Uterus (tissue), 2 donors: Measurements from ENCODE around the gene KCNH2.

ENCODE experiments used
- POLR2A ChIP-seq, 2 donors: fragments of 450-650 bp; IDR thresholded peaks; one replicate each; pipeline ENCODE4 v1.6.1; 2016; ENCODE audit warnings: antibody characterized with exemption in 2 of 2, mild to moderate bottlenecking in 1 of 2, moderate library complexity in 1 of 2
- TF ChIP-seq, protein P1 (sequence below), 4 experiments: fragments of 200-600 bp in 2 of 4; fragments of 450-650 bp in 2 of 4; sonication (generic) in 2 of 4; IDR thresholded peaks; one replicate each; pipeline ENCODE4 v1.5.1; 2016 to 2019; ENCODE audit warnings: antibody characterized with exemption in 4 of 4, mild to moderate bottlenecking in 2 of 4, moderate library complexity in 1 of 4

GRCh38 chr7:150902078-150903033 lies 75.8 kb downstream of the KCNH2 start:
- TF ChIP-seq, protein P1, sequence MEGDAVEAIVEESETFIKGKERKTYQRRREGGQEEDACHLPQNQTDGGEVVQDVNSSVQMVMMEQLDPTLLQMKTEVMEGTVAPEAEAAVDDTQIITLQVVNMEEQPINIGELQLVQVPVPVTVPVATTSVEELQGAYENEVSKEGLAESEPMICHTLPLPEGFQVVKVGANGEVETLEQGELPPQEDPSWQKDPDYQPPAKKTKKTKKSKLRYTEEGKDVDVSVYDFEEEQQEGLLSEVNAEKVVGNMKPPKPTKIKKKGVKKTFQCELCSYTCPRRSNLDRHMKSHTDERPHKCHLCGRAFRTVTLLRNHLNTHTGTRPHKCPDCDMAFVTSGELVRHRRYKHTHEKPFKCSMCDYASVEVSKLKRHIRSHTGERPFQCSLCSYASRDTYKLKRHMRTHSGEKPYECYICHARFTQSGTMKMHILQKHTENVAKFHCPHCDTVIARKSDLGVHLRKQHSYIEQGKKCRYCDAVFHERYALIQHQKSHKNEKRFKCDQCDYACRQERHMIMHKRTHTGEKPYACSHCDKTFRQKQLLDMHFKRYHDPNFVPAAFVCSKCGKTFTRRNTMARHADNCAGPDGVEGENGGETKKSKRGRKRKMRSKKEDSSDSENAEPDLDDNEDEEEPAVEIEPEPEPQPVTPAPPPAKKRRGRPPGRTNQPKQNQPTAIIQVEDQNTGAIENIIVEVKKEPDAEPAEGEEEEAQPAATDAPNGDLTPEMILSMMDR (IDR thresholded peaks at IDR 0.05): no peak
- no peak for TF ChIP-seq POLR2A (IDR thresholded peaks at IDR 0.05)
